Chondrocyte (in vitro differentiated cells): Measurements from ENCODE around the gene SLC4A1AP. TPM values are rescaled to one million over a fixed set of nuclear protein-coding genes. Genes with fewer than 3 reads are reported as not detected.

Experiments
- DNase-seq: peaks from one replicate; pipeline ENCODE4 v3.0.0; 2021; ENCODE audit warnings: mixed read lengths, low spot score
- H3K27ac Mint-ChIP-seq: one replicate; pipeline ENCODE4 v1.8.0; 2021; ENCODE audit warnings: mild to moderate bottlenecking, moderate library complexity, mixed read lengths; ENCODE audit not compliant: unreplicated experiment
- H3K27me3 Mint-ChIP-seq: 2 replicates; pipeline ENCODE4 v1.8.0; 2021; ENCODE audit warnings: low read depth, mixed read lengths
- H3K36me3 Mint-ChIP-seq: 2 replicates; pipeline ENCODE4 v1.8.0; 2021; ENCODE audit warnings: low read depth, mixed read lengths
- H3K4me1 Mint-ChIP-seq: 2 replicates; pipeline ENCODE4 v1.8.0; 2021; ENCODE audit warnings: low read depth, mild to moderate bottlenecking, mixed read lengths
- H3K4me3 Mint-ChIP-seq: one replicate; pipeline ENCODE4 v1.8.0; 2021; ENCODE audit warnings: mild to moderate bottlenecking, moderate library complexity, mixed read lengths; ENCODE audit not compliant: unreplicated experiment
- H3K9me3 Mint-ChIP-seq: 2 replicates; pipeline ENCODE4 v1.8.0; 2021; ENCODE audit warnings: low read depth, mixed read lengths
- CTCF ChIP-seq: fragments of 200-600 bp; sonication (generic); IDR thresholded peaks from 2 replicates; pipeline ENCODE4 v1.5.0; 2021; ENCODE audit warnings: antibody characterized with exemption, mild to moderate bottlenecking, moderate library complexity
- total RNA-seq: library from RNA; stranded (reverse); gene quantifications from 3 replicates; pipeline ENCODE4 v1.2.1, GENCODE V29; 2021

The SLC4A1AP gene
- total RNA-seq, 1 donor from 2014 or later = 18.8 TPM

GRCh38 chr2:27645197-27645596 lies 18.5 kb upstream of the SLC4A1AP start:
- Mint-ChIP-seq H3K9me3 (no peaks in the 10 kb centered on the region), H3K27me3 (no peaks in the 10 kb centered on the region), H3K27ac (no peak overlapping the region), H3K4me1 (no peaks in the 10 kb centered on the region), H3K36me3 (peaks cover 21% of the 10 kb centered on the region), H3K4me3 (no peak overlapping the region)
- DNase-seq = no peak
- no peak for TF ChIP-seq CTCF

GRCh38 chr2:27647289-27647688 lies 16.4 kb upstream of the SLC4A1AP start:
- Mint-ChIP-seq H3K9me3 (no peaks in the 10 kb centered on the region), H3K36me3 (peaks cover 23% of the 10 kb centered on the region), H3K4me1 (no peaks in the 10 kb centered on the region), H3K4me3 (no peak overlapping the region), H3K27me3 (no peaks in the 10 kb centered on the region), H3K27ac (peak overlapping the region; percentile 30)
- no peak for DNase-seq
- TF ChIP-seq CTCF = no peak

DNA sequence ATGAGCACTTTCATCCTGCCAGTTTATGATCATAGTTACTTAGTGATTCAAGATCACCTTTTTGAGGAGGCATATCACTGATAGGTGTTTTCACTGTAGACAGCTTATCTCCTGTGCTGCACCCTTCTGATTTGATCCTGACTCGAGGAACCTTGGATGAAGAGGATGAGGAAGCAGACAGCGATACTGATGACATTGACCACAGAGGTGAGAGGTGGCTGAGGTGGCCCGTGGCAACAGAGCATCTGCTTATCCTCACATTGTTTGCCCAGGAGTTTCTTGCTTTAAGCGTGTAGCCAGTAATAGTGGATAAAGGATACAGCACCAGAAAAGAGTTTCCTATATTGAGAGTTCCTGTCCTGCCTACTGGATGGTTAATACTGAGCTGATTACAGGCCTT lies 16.0 kb upstream of the SLC4A1AP start:
- Mint-ChIP-seq H3K27me3 (no peaks in the 10 kb centered on the region), H3K27ac (no peak overlapping the region), H3K36me3 (peaks cover 25% of the 10 kb centered on the region), H3K4me3 (no peak overlapping the region), H3K9me3 (no peaks in the 10 kb centered on the region), H3K4me1 (no peaks in the 10 kb centered on the region)
- no peak for TF ChIP-seq CTCF
- no peak for DNase-seq

GRCh38 chr2:27651056-27651455 lies 12.6 kb upstream of the SLC4A1AP start:
- peaks cover 44% of the 10 kb centered on the region for H3K36me3 Mint-ChIP-seq
- peaks cover 9% of the 10 kb centered on the region for H3K4me1 Mint-ChIP-seq
- TF ChIP-seq CTCF = no peak
- no peak for DNase-seq
- H3K27ac Mint-ChIP-seq = no peak overlapping the region
- H3K4me3 Mint-ChIP-seq = no peak overlapping the region
- no peaks in the 10 kb centered on the region for H3K9me3 Mint-ChIP-seq
- no peaks in the 10 kb centered on the region for H3K27me3 Mint-ChIP-seq

GRCh38 chr2:27652341-27652740 lies 11.3 kb upstream of the SLC4A1AP start:
- no peak for TF ChIP-seq CTCF
- Mint-ChIP-seq H3K4me1 (peaks cover 9% of the 10 kb centered on the region), H3K4me3 (no peak overlapping the region), H3K36me3 (peaks cover 48% of the 10 kb centered on the region), H3K27ac (peak overlapping the region; percentile 37), H3K9me3 (no peaks in the 10 kb centered on the region), H3K27me3 (no peaks in the 10 kb centered on the region)
- DNase-seq = no peak
